K562 (cell line): Measurements from ENCODE around the gene ARHGDIA.

Experiments used
- IRF2 ChIP-seq: sonication (generic); formaldehyde crosslinking; IDR thresholded peaks from 2 replicates; pipeline ENCODE4 v1.8.1; 2022; ENCODE audit warnings: mild to moderate bottlenecking, missing genetic modification reagents
- SMAD4 ChIP-seq: fragments of 250-450 bp; sonication (Bioruptor Pico); conservative IDR thresholded peaks from 2 replicates; pipeline ENCODE4 v1.8.0; 2021; ENCODE audit warnings: inconsistent platforms, mild to moderate bottlenecking, moderate library complexity
- TFAP4 ChIP-seq: sonication (generic); formaldehyde crosslinking; IDR thresholded peaks from 2 replicates; pipeline ENCODE4 v1.8.0; 2022; ENCODE audit warnings: missing genetic modification reagents, mild to moderate bottlenecking, moderate library complexity, borderline replicate concordance
- ZBTB1 ChIP-seq: sonication (generic); formaldehyde crosslinking; IDR thresholded peaks from 2 replicates; pipeline ENCODE4 v1.8.1; 2023; ENCODE audit warnings: missing genetic modification reagents, low read depth, mild to moderate bottlenecking, borderline replicate concordance

- TF ChIP-seq IRF2 (CRISPR knock-in tag): no peak
- TF ChIP-seq SMAD4: no peak
- TF ChIP-seq TFAP4 (CRISPR knock-in tag): no peak
- TF ChIP-seq ZBTB1 (CRISPR knock-in tag): no peak
Observed at GRCh38 chr17:81878294-81878693, 7.2 kb upstream of the ARHGDIA start.
